Left renal pelvis (tissue), 4 donors: ENCODE measurements around the gene BCL2L1. TPM values are rescaled to one million over a fixed set of nuclear protein-coding genes. Genes with fewer than 3 reads are reported as not detected.
"Not testable (repeated sequence)": the region's sequence is repeated elsewhere in the genome, so short reads cannot be mapped to it uniquely, and the experiment has no call there.

Experiments
- DNase-seq, 4 donors: peaks; one replicate each; pipeline ENCODE4 v3.0.0-alpha.2; 2013; ENCODE audit warnings: low read depth in 4 of 4, low spot score in 3 of 4
- polyA plus RNA-seq, 4 donors: library from polyadenylated mRNA; unstranded; fragments of 120-200 nt; gene quantifications; one replicate each; pipeline ENCODE4 v1.2.1, GENCODE V29; 2013; ENCODE audit not compliant: insufficient read length in 4 of 4

BCL2L1 gene
- polyA plus RNA-seq, 4 donors, result 67.2 to 81.0 (median 76.5) TPM

DNA sequence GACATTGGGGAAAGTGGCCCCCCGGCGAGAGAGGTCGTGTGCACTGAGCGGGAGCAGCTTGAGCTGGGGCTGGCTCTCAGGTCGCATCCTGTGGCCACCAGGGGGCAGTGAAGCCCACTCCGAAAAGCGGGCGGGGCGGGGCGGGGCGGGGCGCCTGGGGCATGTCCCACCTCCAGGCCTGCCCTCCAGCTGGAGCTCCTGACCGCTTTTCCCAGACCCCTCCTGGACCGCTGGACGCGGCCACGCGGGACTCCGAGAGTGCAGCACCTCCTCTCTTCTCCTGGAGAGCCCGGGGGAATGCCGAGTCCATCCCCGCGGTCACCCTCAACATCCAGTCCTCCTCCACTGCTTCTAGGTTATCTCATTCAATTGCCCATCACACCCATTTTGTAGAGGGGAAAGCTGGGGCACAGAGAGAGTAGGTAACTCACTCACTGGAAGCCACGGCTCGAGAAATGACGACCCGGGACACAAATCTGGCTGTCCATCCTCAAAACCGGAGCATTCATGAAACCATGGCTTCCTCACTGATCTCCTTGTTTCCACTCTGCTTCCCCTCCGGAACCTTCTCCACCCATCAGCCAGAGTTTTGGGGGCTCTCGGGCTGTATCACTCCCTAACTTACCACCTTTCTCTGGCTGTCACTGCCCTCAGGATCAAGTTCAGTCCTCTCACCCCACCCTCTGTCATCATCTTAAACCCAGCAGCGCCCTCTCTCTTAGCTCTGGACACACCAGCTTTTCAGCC, 60.9 kb downstream of the BCL2L1 start:
- DNase-seq, result peak in 3 of 4 donors; percentile 45 to 60 (median 56)

DNA sequence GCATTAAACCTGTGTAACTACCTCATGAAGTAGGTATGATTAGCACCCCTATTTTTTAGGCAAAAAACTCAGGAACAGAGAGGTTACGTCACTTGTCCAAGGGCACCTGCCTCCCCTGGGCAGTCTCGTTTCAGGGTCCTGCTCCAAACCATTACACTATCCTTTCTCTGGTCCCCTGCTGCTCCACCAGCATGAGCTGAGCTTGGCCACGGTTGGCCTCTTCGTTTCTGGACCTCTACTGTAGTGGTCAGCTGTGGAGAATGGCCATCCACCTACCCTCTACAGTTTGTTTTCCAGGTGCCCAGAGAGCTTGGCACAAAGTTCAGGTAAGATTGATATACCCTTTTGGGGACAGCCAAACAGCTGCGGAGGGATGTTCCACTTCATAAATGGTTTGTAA, 68.1 kb downstream of the BCL2L1 start:
- no peak for DNase-seq

DNA sequence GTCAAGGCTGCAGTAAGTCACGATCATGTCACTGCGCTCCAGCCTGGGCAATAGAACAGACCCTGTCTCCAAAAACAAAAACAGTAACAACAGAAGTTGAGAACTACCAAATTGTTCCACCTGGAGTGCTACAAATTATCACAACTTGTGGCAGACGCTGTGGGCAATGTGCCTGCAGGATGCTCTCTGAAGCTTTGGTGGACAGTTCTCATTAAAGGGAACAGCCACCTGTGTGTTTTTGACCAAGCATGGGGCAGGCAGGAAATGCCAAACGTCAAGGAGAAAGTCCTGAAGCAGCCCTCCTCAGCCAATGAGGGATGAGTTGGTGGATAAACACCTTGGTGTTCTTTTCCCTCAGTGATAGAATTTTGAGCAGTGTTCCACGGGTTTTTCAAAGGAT, 69.1 kb downstream of the BCL2L1 start:
- no peak for DNase-seq

DNA sequence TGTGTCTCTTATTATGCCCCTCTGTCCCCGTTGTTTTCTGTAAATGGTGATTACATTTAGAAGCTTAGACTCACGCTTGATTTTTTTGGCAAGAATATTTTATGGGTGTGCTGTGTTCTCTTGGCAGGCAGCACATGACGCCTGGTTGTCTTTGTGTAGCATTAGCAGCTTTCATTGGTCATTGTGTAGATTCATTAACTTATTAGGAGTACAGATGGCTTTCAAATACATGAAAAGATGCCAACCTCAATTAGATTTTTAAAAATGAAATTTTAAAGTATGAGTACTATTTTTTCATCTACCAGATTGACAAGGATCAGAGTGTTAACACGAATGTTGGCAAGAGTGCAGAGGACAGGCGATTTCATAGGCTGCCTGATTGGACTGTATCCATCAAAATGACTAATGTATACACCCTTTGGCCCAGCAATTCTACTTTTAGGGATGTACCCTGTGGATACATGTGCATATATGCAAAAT, 69.7 kb downstream of the BCL2L1 start:
- no peak for DNase-seq

DNA sequence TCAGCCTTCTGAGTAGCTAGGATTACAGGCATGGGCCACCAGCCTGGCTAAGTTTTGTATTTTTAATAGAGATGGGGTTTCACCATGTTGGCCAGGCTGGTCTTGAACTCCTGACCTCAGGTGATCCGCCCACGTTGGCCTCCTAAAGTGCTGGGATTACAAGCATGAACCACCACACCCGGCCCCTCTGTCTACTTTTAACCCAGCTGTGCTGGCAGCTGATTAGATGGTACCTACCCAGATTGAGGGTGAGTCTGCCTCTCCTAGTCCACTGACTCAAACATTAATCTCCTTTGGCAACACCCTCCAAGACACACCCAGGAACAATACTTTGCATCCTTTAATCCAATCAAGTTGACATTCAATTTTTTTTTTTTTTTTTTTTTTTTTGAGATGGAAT, 74.6 kb downstream of the BCL2L1 start:
- not testable (repeated sequence) for DNase-seq

DNA sequence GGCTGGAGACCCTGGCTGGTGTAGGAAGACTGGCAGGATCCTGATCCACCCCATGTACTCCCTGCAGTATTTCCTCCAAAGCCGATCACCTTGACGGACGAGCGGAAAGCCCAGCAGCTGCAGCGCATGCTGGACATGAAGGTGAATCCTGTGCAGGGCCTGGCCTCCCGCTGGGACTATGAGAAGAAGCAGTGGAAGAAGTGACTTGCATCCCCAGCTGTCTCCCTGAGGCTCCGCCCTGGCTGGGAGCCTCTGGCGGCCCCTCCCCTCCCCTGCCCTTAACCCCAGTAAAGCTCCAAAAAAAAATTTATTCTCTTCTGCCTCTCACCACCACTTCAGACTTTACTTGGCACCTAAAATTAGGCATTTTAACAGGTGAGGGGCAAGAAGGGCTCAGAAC, 78.0 kb downstream of the BCL2L1 start:
- DNase-seq, result no peak

DNA sequence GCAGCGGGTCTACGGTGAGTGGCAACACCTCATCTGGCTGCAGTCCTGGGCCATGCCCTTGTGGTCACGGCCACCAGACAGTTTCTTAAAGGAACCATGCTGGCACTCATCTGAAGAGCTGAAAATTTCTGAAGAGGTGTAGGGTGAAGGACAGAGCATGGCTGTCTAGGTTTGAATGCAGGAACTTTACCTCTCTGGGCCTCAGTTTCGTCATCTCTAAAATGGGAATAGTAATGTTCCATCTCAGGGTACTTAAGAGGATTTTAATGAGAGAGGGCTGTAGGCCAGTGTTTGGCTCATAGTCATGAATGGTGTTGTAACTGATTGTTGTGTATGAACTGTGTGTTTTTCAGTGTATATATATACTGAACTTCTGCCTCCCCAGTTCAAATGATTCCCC, 79.1 kb downstream of the BCL2L1 start:
- no peak for DNase-seq

DNA sequence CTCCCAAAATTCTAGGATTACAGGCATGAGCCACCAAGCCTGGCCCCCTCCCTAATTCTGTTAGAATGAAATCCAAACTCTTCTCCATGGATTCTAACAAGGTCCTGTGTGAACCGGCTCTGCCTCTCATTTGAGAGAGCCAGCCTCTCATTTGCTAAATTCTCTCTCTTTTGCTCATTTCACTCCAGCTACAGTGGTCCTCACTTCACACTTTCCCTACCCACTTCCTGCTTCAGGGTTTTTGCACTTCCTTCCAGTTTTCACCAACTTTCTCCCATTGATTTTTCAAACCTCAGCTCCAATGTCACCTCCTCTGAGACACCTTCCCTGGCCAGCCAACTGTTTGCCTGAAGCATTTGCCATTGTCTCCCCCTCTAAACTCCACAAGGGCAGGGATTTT, 79.8 kb downstream of the BCL2L1 start:
- DNase-seq, result no peak

DNA sequence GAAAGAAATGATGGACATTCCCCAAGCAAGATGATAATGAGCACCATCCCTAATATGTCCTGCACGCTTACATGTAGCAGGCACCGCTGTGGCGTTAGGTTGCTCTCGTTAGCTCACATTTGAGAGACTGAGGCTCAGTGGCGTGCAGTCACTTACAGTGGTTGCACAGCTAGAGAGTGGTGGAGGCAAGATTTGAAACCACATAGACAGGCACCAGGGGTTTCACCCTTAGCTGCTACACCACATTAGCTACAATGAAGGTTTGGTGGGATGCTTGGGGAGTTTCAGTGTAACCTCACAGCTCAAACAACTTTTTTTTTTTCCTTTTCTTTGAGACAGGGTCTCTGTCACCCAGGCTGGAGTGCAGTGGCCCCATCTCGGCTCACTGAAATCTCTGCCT, 81.3 kb downstream of the BCL2L1 start:
- no peak for DNase-seq

DNA sequence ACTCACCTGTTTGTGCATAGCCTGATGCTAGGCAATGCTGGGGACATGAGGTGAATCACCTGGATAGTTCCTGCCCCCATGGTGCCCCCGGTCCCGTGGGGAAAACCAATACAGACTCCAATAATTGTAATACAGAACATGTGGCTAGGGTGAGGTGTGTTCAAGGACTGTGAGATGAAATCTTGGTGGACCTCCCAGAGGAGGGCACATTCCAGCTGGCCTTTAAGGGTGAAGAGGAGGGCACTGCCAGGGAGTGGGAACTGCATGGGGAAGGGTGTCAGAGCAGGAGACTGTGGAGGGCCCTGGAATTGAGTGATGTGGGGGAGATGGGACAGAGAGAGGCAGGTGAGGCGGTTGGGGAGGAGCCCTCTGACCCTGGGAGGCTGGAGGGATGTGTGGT, 82.4 kb downstream of the BCL2L1 start:
- no peak for DNase-seq

DNA sequence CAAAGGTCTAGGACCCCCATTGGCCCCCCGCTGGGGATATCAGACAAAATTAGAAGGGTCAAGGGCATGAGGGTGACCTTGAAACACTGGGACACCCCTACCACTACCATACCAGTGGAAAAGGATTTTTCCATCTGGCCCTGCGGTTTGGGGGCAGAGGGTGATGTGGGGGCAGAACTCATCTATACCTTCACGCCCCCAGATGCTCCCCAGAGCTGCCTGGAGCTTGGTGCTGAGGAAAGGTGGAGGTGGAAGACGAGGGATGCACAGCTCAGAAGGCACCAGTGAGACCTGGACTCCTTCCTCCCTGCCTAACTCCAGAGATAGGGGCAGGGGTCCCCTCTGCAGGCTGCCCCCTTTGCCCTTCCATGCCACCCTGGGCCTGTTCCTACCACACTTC, 83.9 kb downstream of the BCL2L1 start:
- DNase-seq, result no peak

DNA sequence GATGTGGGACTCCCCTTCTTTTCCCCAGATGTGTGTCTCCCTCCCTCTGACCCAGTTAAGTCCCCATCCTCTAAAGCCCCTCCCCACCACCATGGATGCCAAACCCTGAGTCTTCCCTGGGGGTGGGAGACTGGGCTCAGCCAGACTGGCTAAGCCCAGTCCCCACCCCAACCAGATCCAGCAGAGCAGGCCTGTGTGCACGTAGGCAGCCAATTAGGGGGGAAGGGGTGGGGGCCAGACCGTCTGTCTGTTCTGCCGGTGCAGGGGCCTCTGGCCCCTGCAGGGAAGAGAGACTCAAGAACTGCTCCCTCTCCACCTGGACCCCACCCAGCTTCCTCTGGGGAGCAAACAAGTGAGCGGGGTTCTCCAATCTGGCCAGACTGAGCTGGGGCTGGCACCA, 84.4 kb downstream of the BCL2L1 start:
- DNase-seq, result no peak

DNA sequence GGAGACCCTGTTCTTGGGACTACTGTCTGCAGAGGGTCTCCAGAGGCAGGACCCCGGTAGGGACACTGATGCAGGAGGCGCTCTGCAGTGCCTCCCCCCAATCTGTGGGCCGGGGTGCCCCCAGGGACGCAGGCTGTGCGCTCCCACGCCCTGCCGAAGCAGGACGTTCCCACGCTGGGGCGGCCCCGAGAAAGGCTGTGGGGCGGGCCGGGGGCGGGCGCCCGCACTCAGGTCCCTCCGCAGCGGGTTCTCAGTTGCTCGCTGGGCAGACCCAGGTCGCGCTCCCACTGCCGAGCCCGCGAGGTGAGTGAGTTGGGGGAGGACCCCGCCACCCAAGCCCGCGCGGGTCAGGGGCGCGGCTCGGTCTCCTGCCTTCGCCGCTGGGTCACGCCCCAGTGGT, 85.0 kb downstream of the BCL2L1 start, which contains the start of gene COX4I2:
Gene COX4I2 (plus strand): TSS at position 253 of the 400 bp plus-strand sequence. CDS start 1,106 bp downstream, outside the sequence.
- DNase-seq, result no peak

DNA sequence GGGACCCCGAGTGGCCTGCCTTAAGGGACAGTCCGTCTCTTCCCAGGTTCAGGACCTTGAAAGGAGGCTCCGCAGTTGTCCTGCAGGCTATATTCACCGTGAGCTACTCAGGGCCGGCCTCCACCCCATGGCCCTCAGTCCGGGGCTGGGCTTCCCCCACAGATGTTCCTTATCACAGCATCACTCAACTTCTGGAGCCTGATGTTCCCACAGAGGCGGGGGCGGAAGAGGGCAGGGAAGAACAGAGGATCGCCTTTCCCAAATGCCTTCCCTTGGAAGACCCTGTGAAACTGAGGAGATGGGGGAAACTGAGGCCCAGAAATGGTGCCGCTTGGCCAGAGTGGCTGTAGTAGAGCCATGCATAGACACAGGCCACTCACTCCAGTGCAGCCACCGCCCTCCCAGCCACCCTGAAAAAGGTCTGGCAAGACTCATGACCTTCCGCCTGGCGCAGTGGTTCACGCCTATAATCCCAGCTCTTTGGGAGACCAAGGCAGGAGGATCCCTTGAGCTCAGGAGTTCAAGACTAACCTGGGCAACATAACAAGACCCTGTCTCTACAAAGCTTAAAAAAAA, 89.2 kb downstream of the BCL2L1 start:
- no peak for DNase-seq

DNA sequence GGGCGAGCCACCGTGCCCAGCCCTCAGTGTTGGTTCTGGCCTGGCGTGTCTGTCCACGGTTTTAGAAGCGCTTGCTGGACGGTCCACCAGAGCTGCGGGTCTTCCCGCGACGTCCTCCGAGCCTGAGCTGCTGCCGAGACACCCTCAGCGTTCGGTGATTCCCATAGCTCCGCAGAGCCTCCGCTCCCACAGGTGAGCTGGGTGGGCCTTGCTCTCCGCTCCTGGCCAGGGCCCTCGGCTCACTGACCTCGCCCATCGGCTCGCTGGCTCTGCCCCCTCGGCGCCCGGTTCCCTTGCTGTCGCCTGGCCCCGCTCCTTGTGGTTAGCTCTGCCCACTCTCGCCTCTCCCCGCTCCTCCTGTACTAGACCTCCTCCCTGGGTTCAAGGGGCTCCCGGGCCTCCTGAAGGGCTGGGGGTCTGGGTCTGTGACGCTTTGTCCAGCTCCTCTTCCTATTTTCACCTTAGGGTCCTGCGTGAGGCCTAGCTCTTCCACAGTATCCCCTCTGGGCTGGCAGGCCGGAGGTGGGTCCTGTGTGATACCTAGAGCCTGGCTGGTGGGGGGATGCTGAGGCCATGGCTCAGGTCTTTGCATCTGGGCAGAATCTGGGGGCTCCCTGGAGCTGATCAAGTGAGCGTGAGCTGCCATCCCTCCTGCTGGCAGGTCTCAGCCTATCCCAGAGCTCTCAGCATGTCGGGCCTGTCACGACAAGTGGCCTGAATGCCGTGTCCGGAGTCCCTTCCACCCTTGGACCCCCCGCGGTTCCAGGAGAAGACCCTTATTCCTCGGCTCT, 89.9 kb downstream of the BCL2L1 start:
- DNase-seq, result no peak

DNA sequence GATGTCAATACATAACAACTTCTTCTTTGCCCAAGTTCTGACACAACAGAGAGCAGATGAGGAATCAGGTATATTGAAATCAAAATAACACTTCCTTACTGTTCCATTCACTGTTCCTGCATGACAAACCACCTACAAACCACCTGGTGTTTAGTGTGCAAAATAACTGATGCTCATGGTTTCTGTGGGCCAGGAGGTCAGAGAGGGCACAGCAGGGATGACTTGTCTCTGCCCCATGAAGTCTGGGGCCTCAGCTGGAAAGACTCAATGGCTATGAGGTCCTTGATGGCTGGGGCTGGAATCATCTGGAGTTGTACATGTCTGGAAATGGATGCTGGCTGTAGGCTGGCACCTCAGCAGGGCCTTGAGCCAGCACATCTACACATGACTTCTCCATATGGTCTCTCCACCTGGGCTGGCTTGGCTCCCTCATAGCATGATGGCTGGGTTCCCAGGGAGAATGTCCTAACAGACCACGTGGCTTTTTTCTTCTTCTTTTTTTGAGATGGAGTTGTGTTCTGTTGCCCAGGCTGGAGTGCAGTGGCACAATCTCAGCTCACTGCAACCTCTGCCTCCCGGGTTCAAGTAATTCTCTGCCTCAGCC, 92.4 kb downstream of the BCL2L1 start:
- no peak for DNase-seq

DNA sequence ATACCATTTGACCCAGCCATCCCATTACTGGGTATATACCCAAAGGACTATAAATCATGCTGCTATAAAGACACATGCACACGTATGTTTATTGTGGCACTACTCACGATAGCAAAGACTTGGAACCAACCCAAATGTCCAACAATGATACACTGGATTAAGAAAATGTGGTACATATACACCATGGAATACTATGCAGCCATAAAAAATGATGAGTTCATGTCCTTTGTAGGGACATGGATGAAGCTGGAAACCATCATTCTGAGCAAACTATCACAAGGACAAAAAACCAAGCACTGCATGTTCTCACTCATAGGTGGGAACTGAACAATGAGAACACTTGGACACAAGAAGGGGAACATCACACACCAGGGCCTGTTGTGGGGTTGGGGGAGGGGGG, 94.6 kb downstream of the BCL2L1 start:
- DNase-seq, result not testable (repeated sequence)

DNA sequence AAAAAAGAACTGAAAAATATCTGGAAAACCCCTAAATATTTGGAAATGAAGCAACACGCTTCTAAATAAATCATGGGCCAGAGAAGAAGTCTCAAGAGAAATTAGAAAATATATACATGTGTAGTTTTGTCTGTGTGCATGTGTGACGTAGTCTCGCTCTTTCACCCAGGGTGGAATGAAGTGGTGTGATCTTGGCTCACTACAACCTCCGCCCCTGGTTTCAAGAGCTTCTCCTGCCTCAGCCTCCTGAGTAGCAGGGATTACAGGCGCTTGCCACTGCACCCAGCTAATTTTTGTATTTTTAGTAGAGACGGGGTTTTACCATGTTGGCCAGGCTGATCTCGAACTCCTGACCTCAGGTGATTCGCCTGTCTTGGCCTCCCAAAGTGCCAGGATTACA, 96.1 kb downstream of the BCL2L1 start:
- DNase-seq, result not testable (repeated sequence)

DNA sequence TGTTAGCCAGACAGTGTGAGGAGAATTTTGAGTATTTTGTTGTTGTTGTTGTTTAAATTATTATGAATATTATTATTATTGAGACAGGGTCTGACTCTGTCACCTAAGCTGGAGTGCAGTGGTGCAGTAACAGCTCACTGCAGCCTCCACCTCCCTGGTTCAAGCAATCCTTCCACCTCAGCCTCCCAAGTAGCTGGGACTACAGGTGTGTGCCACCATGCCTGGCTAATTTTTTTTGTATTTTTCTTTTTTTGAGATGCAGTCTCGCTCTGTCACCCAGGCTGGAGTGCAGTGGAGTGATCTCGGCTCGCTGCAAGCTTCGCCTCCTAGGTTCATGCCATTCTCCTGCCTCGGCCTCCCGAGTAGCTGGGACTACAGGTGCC, 99.6 kb downstream of the BCL2L1 start:
- DNase-seq, result not testable (repeated sequence)

DNA sequence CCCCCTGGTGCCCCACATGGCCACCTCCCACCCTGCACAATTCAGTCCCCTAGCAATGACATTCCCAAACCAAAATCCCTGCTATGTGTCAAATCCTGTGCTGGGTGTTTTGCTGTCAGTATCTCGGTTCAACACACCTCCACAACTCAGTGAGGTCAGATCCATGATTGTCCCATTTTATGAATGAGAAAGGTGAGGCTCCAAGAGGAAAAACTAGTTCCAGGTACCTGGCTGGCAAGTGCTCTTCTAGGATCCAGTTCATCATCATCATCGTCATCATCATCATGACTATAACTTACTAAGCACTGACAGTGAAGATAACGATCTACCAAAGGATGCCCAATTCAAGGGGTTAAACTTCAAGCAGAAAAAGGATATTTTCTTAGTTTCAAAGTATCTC, 102.4 kb downstream of the BCL2L1 start:
- DNase-seq, result no peak

DNA sequence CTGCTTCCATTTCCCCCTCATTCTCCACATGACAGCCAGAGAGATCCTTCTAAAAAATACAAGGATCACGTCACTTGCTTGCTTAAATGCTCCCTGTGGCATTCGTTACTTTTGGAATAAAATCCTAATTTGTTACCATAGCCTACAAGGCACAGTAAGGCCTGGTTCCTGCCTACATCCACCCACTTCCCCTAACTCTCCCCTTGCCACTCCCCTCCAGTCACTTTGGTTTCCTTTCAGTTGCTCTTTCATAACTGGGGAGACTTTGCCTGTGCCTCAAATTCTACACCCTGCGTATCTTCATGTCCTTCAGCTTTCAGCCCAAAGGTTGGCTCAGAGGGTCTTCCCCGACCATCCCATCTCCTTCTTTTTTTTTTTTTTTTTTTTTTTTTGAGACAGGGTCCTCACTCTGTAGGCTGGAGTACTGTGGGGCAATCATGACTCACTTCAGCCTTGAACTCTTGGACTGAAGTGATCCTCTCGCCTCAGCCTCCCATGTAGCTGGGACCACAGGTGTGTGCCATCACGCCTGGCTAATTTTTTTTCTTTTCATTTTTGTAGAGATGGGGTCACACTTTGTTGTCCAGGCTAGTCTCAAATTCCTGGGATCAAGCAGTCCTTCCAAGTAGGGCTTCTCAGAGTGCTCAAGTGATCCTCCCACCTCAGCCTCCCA, 105.1 kb downstream of the BCL2L1 start:
- DNase-seq, result no peak
